OCI-LY3 (cell line): ENCODE results near the gene SPNS3.

Source experiments
- CTCF ChIP-seq: fragments of 200-600, 300-600 bp; sonication (generic); IDR thresholded peaks from 2 replicates; pipeline ENCODE4 v1.5.1; 2014; ENCODE audit warnings: antibody characterized with exemption, low read length, low read depth
- EZH2phosphoT487 ChIP-seq: fragments of 200-600 bp; shearing (Covaris generic); IDR thresholded peaks from 2 replicates; pipeline ENCODE4 v1.6.1; 2018; ENCODE audit warnings: antibody characterized with exemption, mixed run types, low read depth

GRCh38 chr17:4509401-4509800 lies 75.7 kb downstream of the SPNS3 start:
- TF ChIP-seq CTCF (no peak), EZH2phosphoT487 (no peak)
